ENCODE data around the gene PSMB1.

GRCh38 chr6:170537329-170537728 lies 15.8 kb downstream of the PSMB1 start:
- TF ChIP-seq GABPA (IDR thresholded peaks at IDR 0.05; ENCODE audit: low read depth) (no peak), CTCF (IDR thresholded peaks at IDR 0.05; ENCODE audit: insufficient read depth, low read length) (no peak), POLR2AphosphoS5 (IDR thresholded peaks at IDR 0.05; ENCODE audit: low read depth) (no peak), REST (IDR thresholded peaks at IDR 0.05; ENCODE audit: insufficient replicate concordance, low read depth) (no peak)
